GM23338 (cell line): Measurements from ENCODE around the gene AP4S1. TPM values are rescaled to one million over a fixed set of nuclear protein-coding genes. Genes with fewer than 3 reads are reported as not detected.

Experiments used
- ATAC-seq: fragments of 200-7000 bp; cut with Tn5 transposase; 3 replicates; pipeline ENCODE4 v1.9.1; 2020
- DNase-seq: peaks from one replicate; pipeline ENCODE4 v3.0.0-alpha.2; 2015; ENCODE audit warnings: low spot score
- H2AFZ ChIP-seq: fragments of 200-600 bp; sonication (generic); 2 replicates; pipeline ENCODE4 v1.8.0; 2016; ENCODE audit warnings: antibody characterized with exemption, mild to moderate bottlenecking, moderate library complexity
- H3F3A ChIP-seq: fragments of 200-600 bp; sonication (generic); replicated peaks from 2 replicates; pipeline ENCODE4 v1.8.0; 2017; ENCODE audit warnings: antibody characterized with exemption, mixed run types, low read depth
- H3K27ac ChIP-seq: fragments of 200-600 bp; sonication (generic); 2 replicates; pipeline ENCODE4 v1.6.1; 2016; ENCODE audit warnings: low read depth
- H3K27me3 ChIP-seq: fragments of 200-600 bp; sonication (generic); 2 replicates; pipeline ENCODE4 v1.8.0; 2016; ENCODE audit warnings: mild to moderate bottlenecking, mixed run types, moderate library complexity; ENCODE audit not compliant: insufficient read depth
- H3K36me3 ChIP-seq: fragments of 200-600 bp; sonication (generic); 2 replicates; pipeline ENCODE4 v1.8.0; 2016; ENCODE audit warnings: mild to moderate bottlenecking; ENCODE audit not compliant: insufficient read depth
- H3K4me1 ChIP-seq: fragments of 200-600 bp; sonication (generic); 2 replicates; pipeline ENCODE4 v1.8.0; 2016; ENCODE audit warnings: mild to moderate bottlenecking, moderate library complexity; ENCODE audit not compliant: insufficient read depth
- H3K4me2 ChIP-seq: fragments of 200-600 bp; sonication (generic); 2 replicates; pipeline ENCODE4 v1.7.1; 2017; ENCODE audit warnings: mixed run types
- H3K4me3 ChIP-seq: fragments of 200-600 bp; sonication (generic); 2 replicates; pipeline ENCODE4 v1.6.1; 2016; ENCODE audit warnings: mixed run types
- H3K79me2 ChIP-seq: fragments of 200-600 bp; sonication (generic); replicated peaks from 2 replicates; pipeline ENCODE4 v1.8.0; 2017; ENCODE audit warnings: mild to moderate bottlenecking; ENCODE audit not compliant: insufficient read depth
- H3K9me2 ChIP-seq: fragments of 200-600 bp; sonication (generic); 2 replicates; pipeline ENCODE4 v1.8.0; 2017; ENCODE audit not compliant: insufficient read depth
- H4K20me1 ChIP-seq: fragments of 200-600 bp; sonication (generic); replicated peaks from 2 replicates; pipeline ENCODE4 v1.8.0; 2017; ENCODE audit warnings: mild to moderate bottlenecking; ENCODE audit not compliant: insufficient read depth
- H3K27ac Mint-ChIP-seq: 2 replicates; pipeline ENCODE4 v1.8.0; 2020; ENCODE audit warnings: inconsistent platforms, mild to moderate bottlenecking, moderate library complexity, mixed read lengths
- H3K27me3 Mint-ChIP-seq: 3 replicates; pipeline ENCODE4 v1.8.0; 2022; ENCODE audit warnings: low read depth, mild to moderate bottlenecking, moderate library complexity, mixed read lengths, inconsistent platforms; ENCODE audit not compliant: insufficient read depth, poor library complexity
- H3K36me3 Mint-ChIP-seq: 3 replicates; pipeline ENCODE4 v1.8.0; 2021; ENCODE audit warnings: low read depth, mild to moderate bottlenecking, inconsistent platforms, moderate library complexity, mixed read lengths
- H3K4me1 Mint-ChIP-seq: 3 replicates; pipeline ENCODE4 v1.8.0; 2020; ENCODE audit warnings: mild to moderate bottlenecking, inconsistent platforms, mixed read lengths
- H3K4me3 Mint-ChIP-seq: 3 replicates; pipeline ENCODE4 v1.8.0; 2021; ENCODE audit warnings: moderate library complexity, mild to moderate bottlenecking, inconsistent platforms, mixed read lengths
- H3K9me3 Mint-ChIP-seq: 3 replicates; pipeline ENCODE4 v1.8.0; 2020; ENCODE audit warnings: moderate library complexity, mild to moderate bottlenecking, inconsistent platforms, mixed read lengths
- CREB1 ChIP-seq: fragments of 250-450 bp; sonication (Bioruptor Pico); IDR thresholded peaks from 2 replicates; pipeline ENCODE4 v1.5.0; 2020; ENCODE audit warnings: low read depth, mild to moderate bottlenecking, moderate library complexity
- ETS1 ChIP-seq: IDR thresholded peaks from 2 replicates; pipeline ENCODE4 v1.6.1; 2016; ENCODE audit warnings: antibody characterized with exemption
- EZH2 ChIP-seq: fragments of 200-600 bp; sonication (generic); IDR thresholded peaks from one replicate; pipeline ENCODE4 v1.8.0; 2017; ENCODE audit warnings: antibody characterized with exemption, mild to moderate bottlenecking, low read depth; ENCODE audit not compliant: unreplicated experiment
- EZH2phosphoT487 ChIP-seq: fragments of 200-600 bp; sonication (generic); IDR thresholded peaks from one replicate; pipeline ENCODE4 v1.8.1; 2018; ENCODE audit warnings: antibody characterized with exemption; ENCODE audit not compliant: unreplicated experiment
- JUNB ChIP-seq: IDR thresholded peaks from one replicate; pipeline ENCODE4 v1.6.1; 2016; ENCODE audit warnings: antibody characterized with exemption; ENCODE audit not compliant: unreplicated experiment
- NANOG ChIP-seq: IDR thresholded peaks from 2 replicates; pipeline ENCODE4 v1.6.1; 2016; ENCODE audit warnings: antibody characterized with exemption, borderline replicate concordance
- REST ChIP-seq: IDR thresholded peaks from one replicate; pipeline ENCODE4 v1.6.1; 2018; ENCODE audit warnings: antibody characterized with exemption; ENCODE audit not compliant: unreplicated experiment
- STAT1 ChIP-seq: IDR thresholded peaks from one replicate; pipeline ENCODE4 v1.6.1; 2016; ENCODE audit warnings: antibody characterized with exemption; ENCODE audit not compliant: unreplicated experiment
- ZNF114 ChIP-seq: fragments of 250-450 bp; sonication (Bioruptor Pico); IDR thresholded peaks from 2 replicates; pipeline ENCODE4 v1.5.0; 2020; ENCODE audit warnings: mild to moderate bottlenecking, moderate library complexity
- ZNF331 ChIP-seq: fragments of 250-450 bp; sonication (Bioruptor Pico); IDR thresholded peaks from 2 replicates; pipeline ENCODE4 v1.5.0; 2020; ENCODE audit warnings: low read depth, mild to moderate bottlenecking, moderate library complexity
- ZNF462 ChIP-seq: fragments of 250-450 bp; sonication (Bioruptor Pico); IDR thresholded peaks from 2 replicates; pipeline ENCODE4 v1.5.0; 2020; ENCODE audit warnings: mild to moderate bottlenecking, moderate library complexity
- polyA plus RNA-seq: library from polyadenylated mRNA; unstranded; fragments of >200 nt; fragmentation: Nextera tagmentation; extraction: Ambion mirVana; gene quantifications from 2 replicates; pipeline ENCODE4 v1.2.1, GENCODE V29; 2016
- total RNA-seq: library from RNA; depleted of rRNA; stranded (reverse); fragments of >200 nt; shearing (Covaris generic); gene quantifications from 2 replicates; pipeline ENCODE4 v1.2.3, GENCODE V29; 2014

The AP4S1 gene
- total and polyA plus RNA-seq, 2 experiments from 2014 or later: 13.4 to 15.7 TPM

GRCh38 chr14:30977752-30978151 lies 47.7 kb upstream of the AP4S1 start:
- Histone ChIP-seq H2AFZ (no peak overlapping the region), H4K20me1 (peaks cover 28% of the 10 kb centered on the region), H3K27me3 (no peaks in the 10 kb centered on the region), H3K27ac (no peak overlapping the region), H3F3A (no peaks in the 10 kb centered on the region), H3K9me2 (no peaks in the 10 kb centered on the region), H3K4me3 (no peak overlapping the region), H3K36me3 (no peaks in the 10 kb centered on the region), H3K4me1 (0 out of 2 replicates have a peak, but pooled peaks cover 7% of the 10 kb centered on the region), H3K4me2 (no peak overlapping the region), H3K79me2 (peaks cover 99% of the 10 kb centered on the region)
- Mint-ChIP-seq H3K27ac (no peak overlapping the region), H3K4me1 (peaks cover 7% of the 10 kb centered on the region; the same call in 2 of the 3 replicates), H3K4me3 (no peak overlapping the region), H3K27me3 (peaks cover 7% of the 10 kb centered on the region), H3K9me3 (no peaks in the 10 kb centered on the region), H3K36me3 (no peaks in the 10 kb centered on the region; the same call in 2 of the 3 replicates)
- ATAC-seq (no peak), DNase-seq (no peak)
- TF ChIP-seq ZNF114 (CRISPR knock-in tag) (no peak), CREB1 (CRISPR knock-in tag) (no peak), EZH2phosphoT487 (no peak), ZNF331 (CRISPR knock-in tag) (no peak), ZNF462 (CRISPR knock-in tag) (no peak), NANOG (no peak), STAT1 (no peak), REST (no peak), JUNB (no peak), ETS1 (no peak), EZH2 (no peak)
